Suppressor macrophage treated with lipopolysaccharide for 4 hours (primary cell): Measurements from ENCODE around the gene MCHR1.

Experiments used
- DNase-seq: peaks from one replicate; pipeline ENCODE4 v3.0.0-alpha.2; 2020

MCHR1 gene

DNA sequence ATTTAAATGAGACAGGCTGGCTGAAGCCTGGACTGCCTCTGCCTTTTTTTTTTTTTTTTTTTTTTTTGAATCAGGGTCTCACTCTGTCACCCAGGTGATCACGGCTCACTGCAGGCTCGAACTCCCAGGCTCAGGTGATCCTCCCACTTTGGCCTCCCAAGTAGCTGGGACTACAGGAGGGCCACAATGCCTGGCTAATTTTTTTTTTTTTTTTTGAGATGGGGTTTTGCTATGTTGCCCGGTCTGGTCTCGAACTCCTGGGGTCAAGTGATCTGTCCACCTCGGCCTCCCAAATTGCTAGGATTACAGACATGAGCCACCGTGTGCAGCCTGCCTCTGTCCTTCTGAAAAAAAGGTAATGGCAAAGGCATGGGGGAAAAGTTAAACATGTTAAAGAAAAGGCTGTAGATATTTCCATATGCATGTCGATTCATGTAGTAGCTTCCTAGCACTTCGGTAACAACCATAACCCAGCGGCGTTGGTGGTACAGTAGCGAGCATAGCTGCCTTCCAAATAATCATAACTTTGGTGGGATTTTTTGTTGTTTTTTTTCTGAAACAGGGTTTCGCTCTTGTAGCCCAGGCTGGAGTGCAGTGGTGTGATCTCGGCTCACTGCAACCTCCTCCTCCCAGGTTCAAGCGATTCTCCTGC, 48.8 kb downstream of the MCHR1 start:
- DNase-seq: no peak

DNA sequence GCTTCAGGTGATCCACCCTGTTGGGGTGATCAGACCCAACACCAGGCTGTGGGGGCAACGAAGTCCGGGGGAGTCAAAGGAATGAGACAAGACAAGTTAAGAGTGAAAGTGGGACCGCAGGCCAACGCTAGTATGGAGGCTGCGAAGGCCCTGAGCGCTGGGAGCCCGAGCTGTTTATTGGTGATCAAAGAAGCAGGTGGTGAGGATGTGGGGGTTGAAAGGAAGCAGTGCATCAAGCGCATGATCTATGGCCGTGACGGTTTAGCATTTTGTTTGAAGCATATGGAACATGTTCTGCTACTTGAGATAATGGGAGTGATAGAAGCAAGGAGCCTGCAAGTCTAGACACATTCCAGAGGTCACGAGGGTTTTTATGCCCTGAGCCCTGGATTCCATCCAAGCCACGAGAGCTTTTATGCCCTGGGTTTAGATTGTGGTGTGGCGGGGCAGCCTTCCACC, 49.5 kb downstream of the MCHR1 start:
- DNase-seq: no peak

DNA sequence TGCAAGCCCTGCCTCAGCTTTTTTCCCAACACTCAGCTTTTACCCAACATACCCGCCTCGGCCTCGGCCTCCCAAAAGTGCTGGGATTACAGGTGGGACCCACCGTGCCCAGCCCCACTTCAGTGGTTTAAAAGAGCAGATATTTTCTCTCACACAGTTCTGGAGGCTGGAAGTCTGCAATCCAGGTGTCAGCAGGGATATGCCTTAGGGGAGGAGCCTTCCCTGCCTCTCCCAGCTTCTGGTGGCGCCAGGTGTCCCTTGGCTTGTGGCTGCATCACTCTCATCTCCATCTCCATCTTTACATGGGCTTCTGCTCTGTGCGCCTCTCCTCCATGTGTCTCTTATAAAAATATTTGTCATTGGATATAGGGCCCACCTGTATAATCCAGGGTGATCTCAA, 50.0 kb downstream of the MCHR1 start:
- no peak for DNase-seq
